GM23338 (cell line): ENCODE data around the gene SNAP25. TPM values are rescaled to one million over a fixed set of nuclear protein-coding genes. Genes with fewer than 3 reads are reported as not detected.

Experiments used
- ATAC-seq: fragments of 200-7000 bp; cut with Tn5 transposase; 3 replicates; pipeline ENCODE4 v1.9.1; 2020
- DNase-seq: peaks from one replicate; pipeline ENCODE4 v3.0.0-alpha.2; 2015; ENCODE audit warnings: low spot score
- H2AFZ ChIP-seq: fragments of 200-600 bp; sonication (generic); 2 replicates; pipeline ENCODE4 v1.8.0; 2016; ENCODE audit warnings: antibody characterized with exemption, mild to moderate bottlenecking, moderate library complexity
- H3F3A ChIP-seq: fragments of 200-600 bp; sonication (generic); replicated peaks from 2 replicates; pipeline ENCODE4 v1.8.0; 2017; ENCODE audit warnings: antibody characterized with exemption, mixed run types, low read depth
- H3K27ac ChIP-seq: fragments of 200-600 bp; sonication (generic); 2 replicates; pipeline ENCODE4 v1.6.1; 2016; ENCODE audit warnings: low read depth
- H3K27me3 ChIP-seq: fragments of 200-600 bp; sonication (generic); 2 replicates; pipeline ENCODE4 v1.8.0; 2016; ENCODE audit warnings: mild to moderate bottlenecking, mixed run types, moderate library complexity; ENCODE audit not compliant: insufficient read depth
- H3K36me3 ChIP-seq: fragments of 200-600 bp; sonication (generic); 2 replicates; pipeline ENCODE4 v1.8.0; 2016; ENCODE audit warnings: mild to moderate bottlenecking; ENCODE audit not compliant: insufficient read depth
- H3K4me1 ChIP-seq: fragments of 200-600 bp; sonication (generic); 2 replicates; pipeline ENCODE4 v1.8.0; 2016; ENCODE audit warnings: mild to moderate bottlenecking, moderate library complexity; ENCODE audit not compliant: insufficient read depth
- H3K4me2 ChIP-seq: fragments of 200-600 bp; sonication (generic); 2 replicates; pipeline ENCODE4 v1.7.1; 2017; ENCODE audit warnings: mixed run types
- H3K4me3 ChIP-seq: fragments of 200-600 bp; sonication (generic); 2 replicates; pipeline ENCODE4 v1.6.1; 2016; ENCODE audit warnings: mixed run types
- H3K79me2 ChIP-seq: fragments of 200-600 bp; sonication (generic); replicated peaks from 2 replicates; pipeline ENCODE4 v1.8.0; 2017; ENCODE audit warnings: mild to moderate bottlenecking; ENCODE audit not compliant: insufficient read depth
- H3K9me2 ChIP-seq: fragments of 200-600 bp; sonication (generic); 2 replicates; pipeline ENCODE4 v1.8.0; 2017; ENCODE audit not compliant: insufficient read depth
- H4K20me1 ChIP-seq: fragments of 200-600 bp; sonication (generic); replicated peaks from 2 replicates; pipeline ENCODE4 v1.8.0; 2017; ENCODE audit warnings: mild to moderate bottlenecking; ENCODE audit not compliant: insufficient read depth
- H3K27ac Mint-ChIP-seq: 2 replicates; pipeline ENCODE4 v1.8.0; 2020; ENCODE audit warnings: inconsistent platforms, mild to moderate bottlenecking, moderate library complexity, mixed read lengths
- H3K27me3 Mint-ChIP-seq: 3 replicates; pipeline ENCODE4 v1.8.0; 2022; ENCODE audit warnings: low read depth, mild to moderate bottlenecking, moderate library complexity, mixed read lengths, inconsistent platforms; ENCODE audit not compliant: insufficient read depth, poor library complexity
- H3K36me3 Mint-ChIP-seq: 3 replicates; pipeline ENCODE4 v1.8.0; 2021; ENCODE audit warnings: low read depth, mild to moderate bottlenecking, inconsistent platforms, moderate library complexity, mixed read lengths
- H3K4me1 Mint-ChIP-seq: 3 replicates; pipeline ENCODE4 v1.8.0; 2020; ENCODE audit warnings: mild to moderate bottlenecking, inconsistent platforms, mixed read lengths
- H3K4me3 Mint-ChIP-seq: 3 replicates; pipeline ENCODE4 v1.8.0; 2021; ENCODE audit warnings: moderate library complexity, mild to moderate bottlenecking, inconsistent platforms, mixed read lengths
- H3K9me3 Mint-ChIP-seq: 3 replicates; pipeline ENCODE4 v1.8.0; 2020; ENCODE audit warnings: moderate library complexity, mild to moderate bottlenecking, inconsistent platforms, mixed read lengths
- CREB1 ChIP-seq: fragments of 250-450 bp; sonication (Bioruptor Pico); IDR thresholded peaks from 2 replicates; pipeline ENCODE4 v1.5.0; 2020; ENCODE audit warnings: low read depth, mild to moderate bottlenecking, moderate library complexity
- CTCF ChIP-seq, 2 experiments: fragments of 200-600 bp in 1 of 2; sonication (generic) in 1 of 2; conservative IDR thresholded peaks; 2 replicates each; pipeline versions ENCODE4 v1.5.1 to v1.6.1; 2016 to 2017; ENCODE audit warnings: antibody characterized with exemption in 2 of 2, low read depth in 2 of 2, mild to moderate bottlenecking in 2 of 2, moderate library complexity in 1 of 2
- EZH2 ChIP-seq: fragments of 200-600 bp; sonication (generic); IDR thresholded peaks from one replicate; pipeline ENCODE4 v1.8.0; 2017; ENCODE audit warnings: antibody characterized with exemption, mild to moderate bottlenecking, low read depth; ENCODE audit not compliant: unreplicated experiment
- EZH2phosphoT487 ChIP-seq: fragments of 200-600 bp; sonication (generic); IDR thresholded peaks from one replicate; pipeline ENCODE4 v1.8.1; 2018; ENCODE audit warnings: antibody characterized with exemption; ENCODE audit not compliant: unreplicated experiment
- JUNB ChIP-seq: IDR thresholded peaks from one replicate; pipeline ENCODE4 v1.6.1; 2016; ENCODE audit warnings: antibody characterized with exemption; ENCODE audit not compliant: unreplicated experiment
- NANOG ChIP-seq: IDR thresholded peaks from 2 replicates; pipeline ENCODE4 v1.6.1; 2016; ENCODE audit warnings: antibody characterized with exemption, borderline replicate concordance
- POLR2AphosphoS5 ChIP-seq: IDR thresholded peaks from 2 replicates; pipeline ENCODE4 v1.6.1; 2016; ENCODE audit warnings: antibody characterized with exemption, low read depth
- STAT1 ChIP-seq: IDR thresholded peaks from one replicate; pipeline ENCODE4 v1.6.1; 2016; ENCODE audit warnings: antibody characterized with exemption; ENCODE audit not compliant: unreplicated experiment
- ZNF114 ChIP-seq: fragments of 250-450 bp; sonication (Bioruptor Pico); IDR thresholded peaks from 2 replicates; pipeline ENCODE4 v1.5.0; 2020; ENCODE audit warnings: mild to moderate bottlenecking, moderate library complexity
- ZNF331 ChIP-seq: fragments of 250-450 bp; sonication (Bioruptor Pico); IDR thresholded peaks from 2 replicates; pipeline ENCODE4 v1.5.0; 2020; ENCODE audit warnings: low read depth, mild to moderate bottlenecking, moderate library complexity
- ZNF462 ChIP-seq: fragments of 250-450 bp; sonication (Bioruptor Pico); IDR thresholded peaks from 2 replicates; pipeline ENCODE4 v1.5.0; 2020; ENCODE audit warnings: mild to moderate bottlenecking, moderate library complexity
- polyA plus RNA-seq: library from polyadenylated mRNA; unstranded; fragments of >200 nt; fragmentation: Nextera tagmentation; extraction: Ambion mirVana; gene quantifications from 2 replicates; pipeline ENCODE4 v1.2.1, GENCODE V29; 2016
- total RNA-seq: library from RNA; depleted of rRNA; stranded (reverse); fragments of >200 nt; shearing (Covaris generic); gene quantifications from 2 replicates; pipeline ENCODE4 v1.2.3, GENCODE V29; 2014
- TF ChIP-seq, protein P1 (sequence below): IDR thresholded peaks from 2 replicates; pipeline ENCODE4 v1.6.1; 2016; ENCODE audit warnings: antibody characterized with exemption
- TF ChIP-seq, protein P2 (sequence below): IDR thresholded peaks from one replicate; pipeline ENCODE4 v1.6.1; 2018; ENCODE audit warnings: antibody characterized with exemption; ENCODE audit not compliant: unreplicated experiment

Gene SNAP25
- total and polyA plus RNA-seq, 2 experiments from 2014 or later, result 0.82 to 1.3 TPM

GRCh38 chr20:10201321-10201870 lies 17.2 kb upstream of the SNAP25 start:
- no peaks in the 10 kb centered on the region; the same call in 1 of the 2 replicates for H3K9me2 ChIP-seq
- TF ChIP-seq, protein P1, sequence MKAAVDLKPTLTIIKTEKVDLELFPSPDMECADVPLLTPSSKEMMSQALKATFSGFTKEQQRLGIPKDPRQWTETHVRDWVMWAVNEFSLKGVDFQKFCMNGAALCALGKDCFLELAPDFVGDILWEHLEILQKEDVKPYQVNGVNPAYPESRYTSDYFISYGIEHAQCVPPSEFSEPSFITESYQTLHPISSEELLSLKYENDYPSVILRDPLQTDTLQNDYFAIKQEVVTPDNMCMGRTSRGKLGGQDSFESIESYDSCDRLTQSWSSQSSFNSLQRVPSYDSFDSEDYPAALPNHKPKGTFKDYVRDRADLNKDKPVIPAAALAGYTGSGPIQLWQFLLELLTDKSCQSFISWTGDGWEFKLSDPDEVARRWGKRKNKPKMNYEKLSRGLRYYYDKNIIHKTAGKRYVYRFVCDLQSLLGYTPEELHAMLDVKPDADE, result no peak
- no peak for TF ChIP-seq POLR2AphosphoS5
- no peak for TF ChIP-seq CREB1 (CRISPR knock-in tag)
- no peak for TF ChIP-seq NANOG
- TF ChIP-seq JUNB, result no peak
- TF ChIP-seq ZNF331 (CRISPR knock-in tag), result no peak
- TF ChIP-seq CTCF (conservative IDR thresholded peaks at IDR 0.05; ENCODE audit: low read depth in 2 of 2), result no peak
- no peak for TF ChIP-seq ZNF462 (CRISPR knock-in tag)
- TF ChIP-seq, protein P2, sequence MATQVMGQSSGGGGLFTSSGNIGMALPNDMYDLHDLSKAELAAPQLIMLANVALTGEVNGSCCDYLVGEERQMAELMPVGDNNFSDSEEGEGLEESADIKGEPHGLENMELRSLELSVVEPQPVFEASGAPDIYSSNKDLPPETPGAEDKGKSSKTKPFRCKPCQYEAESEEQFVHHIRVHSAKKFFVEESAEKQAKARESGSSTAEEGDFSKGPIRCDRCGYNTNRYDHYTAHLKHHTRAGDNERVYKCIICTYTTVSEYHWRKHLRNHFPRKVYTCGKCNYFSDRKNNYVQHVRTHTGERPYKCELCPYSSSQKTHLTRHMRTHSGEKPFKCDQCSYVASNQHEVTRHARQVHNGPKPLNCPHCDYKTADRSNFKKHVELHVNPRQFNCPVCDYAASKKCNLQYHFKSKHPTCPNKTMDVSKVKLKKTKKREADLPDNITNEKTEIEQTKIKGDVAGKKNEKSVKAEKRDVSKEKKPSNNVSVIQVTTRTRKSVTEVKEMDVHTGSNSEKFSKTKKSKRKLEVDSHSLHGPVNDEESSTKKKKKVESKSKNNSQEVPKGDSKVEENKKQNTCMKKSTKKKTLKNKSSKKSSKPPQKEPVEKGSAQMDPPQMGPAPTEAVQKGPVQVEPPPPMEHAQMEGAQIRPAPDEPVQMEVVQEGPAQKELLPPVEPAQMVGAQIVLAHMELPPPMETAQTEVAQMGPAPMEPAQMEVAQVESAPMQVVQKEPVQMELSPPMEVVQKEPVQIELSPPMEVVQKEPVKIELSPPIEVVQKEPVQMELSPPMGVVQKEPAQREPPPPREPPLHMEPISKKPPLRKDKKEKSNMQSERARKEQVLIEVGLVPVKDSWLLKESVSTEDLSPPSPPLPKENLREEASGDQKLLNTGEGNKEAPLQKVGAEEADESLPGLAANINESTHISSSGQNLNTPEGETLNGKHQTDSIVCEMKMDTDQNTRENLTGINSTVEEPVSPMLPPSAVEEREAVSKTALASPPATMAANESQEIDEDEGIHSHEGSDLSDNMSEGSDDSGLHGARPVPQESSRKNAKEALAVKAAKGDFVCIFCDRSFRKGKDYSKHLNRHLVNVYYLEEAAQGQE, result no peak
- no peak for TF ChIP-seq EZH2phosphoT487
- TF ChIP-seq EZH2, result no peak
- TF ChIP-seq ZNF114 (CRISPR knock-in tag), result no peak
- TF ChIP-seq STAT1, result no peak
- ATAC-seq, result no peak
- H3K9me3 Mint-ChIP-seq, result no peaks in the 10 kb centered on the region; the same call in 2 of the 3 replicates
- H3K27ac Mint-ChIP-seq, result peak overlapping the region; percentile 42; the same call in 1 of the 2 replicates
- H3K4me3 ChIP-seq, result no peak overlapping the region
- H3K4me3 Mint-ChIP-seq, result no peak overlapping the region
- H3F3A ChIP-seq, result no peaks in the 10 kb centered on the region
- no peaks in the 10 kb centered on the region for H4K20me1 ChIP-seq
- no peak overlapping the region for H3K4me2 ChIP-seq
- H3K36me3 ChIP-seq, result no peaks in the 10 kb centered on the region
- H3K27ac ChIP-seq, result no peak overlapping the region
- H3K4me1 Mint-ChIP-seq, result peaks cover 4% of the 10 kb centered on the region
- no peak for DNase-seq
- H3K36me3 Mint-ChIP-seq, result no peaks in the 10 kb centered on the region
- H3K79me2 ChIP-seq, result no peaks in the 10 kb centered on the region
- H2AFZ ChIP-seq, result peak overlapping the region; percentile 57; the same call in 1 of the 2 replicates
- no peaks in the 10 kb centered on the region for H3K4me1 ChIP-seq
- H3K27me3 ChIP-seq, result no peaks in the 10 kb centered on the region
- H3K27me3 Mint-ChIP-seq, result no peaks in the 10 kb centered on the region
